ENCODE measurements around the gene IFNL4.

GRCh38 chr19:39251081-39251480, 2.4 kb upstream of the IFNL4 start:
- no peak for TF ChIP-seq CTCF (IDR thresholded peaks at IDR 0.05)
- no peak for TF ChIP-seq EP300 (IDR thresholded peaks at IDR 0.05)
- no peak for TF ChIP-seq POLR2A (IDR thresholded peaks at IDR 0.05)
